Measurements from ENCODE around the gene PRKCE.

DNA sequence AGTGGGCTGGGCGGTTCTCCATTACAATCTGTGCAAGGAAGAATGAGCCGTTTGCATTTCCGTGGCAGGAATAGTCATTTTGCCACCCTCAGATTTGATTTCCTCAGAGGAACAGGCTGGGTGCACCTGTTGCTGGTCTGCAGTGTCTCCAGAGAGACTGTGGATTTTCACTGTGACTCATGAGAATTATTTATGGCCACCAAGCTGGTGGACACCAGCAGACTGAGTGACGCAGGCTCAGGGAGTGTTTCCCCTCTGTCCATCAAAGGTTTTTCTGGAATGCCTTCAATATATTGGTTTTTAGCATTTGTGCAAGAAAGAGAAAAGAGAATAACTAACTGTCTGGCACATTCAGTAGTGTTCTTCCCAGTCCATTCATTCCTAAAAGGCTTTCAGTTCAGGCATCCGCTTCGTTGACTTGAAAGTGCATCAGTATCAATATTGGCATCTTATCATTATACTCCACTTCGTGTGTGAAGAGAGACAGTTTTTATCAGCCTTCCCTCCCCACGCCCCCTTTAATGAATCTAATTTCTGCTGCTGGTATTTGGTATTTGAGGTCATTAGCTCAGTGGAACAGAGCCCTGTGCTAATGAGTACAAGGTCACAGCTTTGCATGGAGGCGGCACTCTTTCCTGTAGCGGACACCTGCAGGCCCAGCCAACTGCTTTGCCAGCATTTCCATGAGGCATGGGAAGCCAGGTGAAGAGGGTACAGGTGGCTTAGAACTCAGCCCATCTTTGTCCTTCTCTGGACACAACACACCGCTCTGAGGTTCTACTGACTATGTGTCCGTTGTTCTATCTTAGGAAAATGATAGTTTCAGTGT is 39.9 kb downstream of the PRKCE start:
- TF ChIP-seq SP1 (IDR thresholded peaks at IDR 0.05; ENCODE audit: low read depth) (no peak), POLR2AphosphoS5 (IDR thresholded peaks at IDR 0.05; ENCODE audit: low read depth, low read length) (no peak), POLR2A (IDR thresholded peaks at IDR 0.05; ENCODE audit: borderline replicate concordance, extremely low read depth, insufficient read depth, insufficient read length) (no peak), EZH2 (IDR thresholded peaks at IDR 0.05) (no peak), CEBPB (IDR thresholded peaks at IDR 0.05; ENCODE audit: low read depth) (no peak), ZNF274 (IDR thresholded peaks at IDR 0.05; ENCODE audit: low read depth, low read length) (no peak), SIN3A (IDR thresholded peaks at IDR 0.05; ENCODE audit: low read depth) (no peak), RAD21 (IDR thresholded peaks at IDR 0.05; ENCODE audit: low read depth) (no peak), ATF3 (IDR thresholded peaks at IDR 0.05) (no peak)
- TF ChIP-seq, protein P1, sequence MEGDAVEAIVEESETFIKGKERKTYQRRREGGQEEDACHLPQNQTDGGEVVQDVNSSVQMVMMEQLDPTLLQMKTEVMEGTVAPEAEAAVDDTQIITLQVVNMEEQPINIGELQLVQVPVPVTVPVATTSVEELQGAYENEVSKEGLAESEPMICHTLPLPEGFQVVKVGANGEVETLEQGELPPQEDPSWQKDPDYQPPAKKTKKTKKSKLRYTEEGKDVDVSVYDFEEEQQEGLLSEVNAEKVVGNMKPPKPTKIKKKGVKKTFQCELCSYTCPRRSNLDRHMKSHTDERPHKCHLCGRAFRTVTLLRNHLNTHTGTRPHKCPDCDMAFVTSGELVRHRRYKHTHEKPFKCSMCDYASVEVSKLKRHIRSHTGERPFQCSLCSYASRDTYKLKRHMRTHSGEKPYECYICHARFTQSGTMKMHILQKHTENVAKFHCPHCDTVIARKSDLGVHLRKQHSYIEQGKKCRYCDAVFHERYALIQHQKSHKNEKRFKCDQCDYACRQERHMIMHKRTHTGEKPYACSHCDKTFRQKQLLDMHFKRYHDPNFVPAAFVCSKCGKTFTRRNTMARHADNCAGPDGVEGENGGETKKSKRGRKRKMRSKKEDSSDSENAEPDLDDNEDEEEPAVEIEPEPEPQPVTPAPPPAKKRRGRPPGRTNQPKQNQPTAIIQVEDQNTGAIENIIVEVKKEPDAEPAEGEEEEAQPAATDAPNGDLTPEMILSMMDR (IDR thresholded peaks at IDR 0.05 in 2 of 3, conservative IDR thresholded peaks at IDR 0.05 in 1 of 3; ENCODE audit: borderline replicate concordance in 1 of 3, insufficient read depth in 1 of 3, low read depth in 2 of 3, low read length in 2 of 3), result no peak
- TF ChIP-seq, protein P2, sequence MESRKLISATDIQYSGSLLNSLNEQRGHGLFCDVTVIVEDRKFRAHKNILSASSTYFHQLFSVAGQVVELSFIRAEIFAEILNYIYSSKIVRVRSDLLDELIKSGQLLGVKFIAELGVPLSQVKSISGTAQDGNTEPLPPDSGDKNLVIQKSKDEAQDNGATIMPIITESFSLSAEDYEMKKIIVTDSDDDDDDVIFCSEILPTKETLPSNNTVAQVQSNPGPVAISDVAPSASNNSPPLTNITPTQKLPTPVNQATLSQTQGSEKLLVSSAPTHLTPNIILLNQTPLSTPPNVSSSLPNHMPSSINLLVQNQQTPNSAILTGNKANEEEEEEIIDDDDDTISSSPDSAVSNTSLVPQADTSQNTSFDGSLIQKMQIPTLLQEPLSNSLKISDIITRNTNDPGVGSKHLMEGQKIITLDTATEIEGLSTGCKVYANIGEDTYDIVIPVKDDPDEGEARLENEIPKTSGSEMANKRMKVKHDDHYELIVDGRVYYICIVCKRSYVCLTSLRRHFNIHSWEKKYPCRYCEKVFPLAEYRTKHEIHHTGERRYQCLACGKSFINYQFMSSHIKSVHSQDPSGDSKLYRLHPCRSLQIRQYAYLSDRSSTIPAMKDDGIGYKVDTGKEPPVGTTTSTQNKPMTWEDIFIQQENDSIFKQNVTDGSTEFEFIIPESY (IDR thresholded peaks at IDR 0.05; ENCODE audit: extremely low read depth, insufficient replicate concordance, low read length), result no peak
